Measurements from ENCODE around the gene RBPMS2. TPM values are rescaled to one million over a fixed set of nuclear protein-coding genes. Genes with fewer than 3 reads are reported as not detected.
"Not testable (repeated sequence)": the region's sequence is repeated elsewhere in the genome, so short reads cannot be mapped to it uniquely, and the experiment has no call there.

The RBPMS2 gene
- total RNA-seq, 1 donor from 2014 or later, result under 0.01 TPM

DNA sequence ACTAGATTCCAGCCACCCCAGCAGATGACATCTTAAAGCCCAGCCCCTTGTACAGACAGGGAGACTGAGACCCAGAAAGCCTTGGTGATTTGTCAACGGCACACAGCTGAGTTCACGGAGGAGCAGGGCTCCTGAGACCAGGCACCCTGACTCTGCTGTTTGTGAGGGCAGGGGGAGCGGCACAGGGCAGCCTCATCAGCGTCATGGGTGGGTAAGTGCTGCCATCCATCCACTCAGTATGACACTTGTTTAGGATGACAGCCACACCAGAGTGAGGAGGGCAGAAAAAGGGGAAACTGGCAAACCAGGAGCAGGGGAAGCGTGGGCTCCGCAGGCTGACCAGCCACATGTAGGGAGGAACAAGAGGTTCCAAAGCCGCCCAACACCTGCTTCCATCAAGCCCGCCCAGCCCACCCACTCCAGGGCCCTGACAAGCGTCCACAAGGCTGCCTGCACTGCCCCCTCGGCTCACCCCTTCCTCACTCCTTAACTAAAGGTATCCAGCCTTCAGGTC lies 19.9 kb downstream of the RBPMS2 start:
- FAIRE-seq (no peak), DNase-seq (ENCODE audit: low spot score in 2 of 2) (no peak)

DNA sequence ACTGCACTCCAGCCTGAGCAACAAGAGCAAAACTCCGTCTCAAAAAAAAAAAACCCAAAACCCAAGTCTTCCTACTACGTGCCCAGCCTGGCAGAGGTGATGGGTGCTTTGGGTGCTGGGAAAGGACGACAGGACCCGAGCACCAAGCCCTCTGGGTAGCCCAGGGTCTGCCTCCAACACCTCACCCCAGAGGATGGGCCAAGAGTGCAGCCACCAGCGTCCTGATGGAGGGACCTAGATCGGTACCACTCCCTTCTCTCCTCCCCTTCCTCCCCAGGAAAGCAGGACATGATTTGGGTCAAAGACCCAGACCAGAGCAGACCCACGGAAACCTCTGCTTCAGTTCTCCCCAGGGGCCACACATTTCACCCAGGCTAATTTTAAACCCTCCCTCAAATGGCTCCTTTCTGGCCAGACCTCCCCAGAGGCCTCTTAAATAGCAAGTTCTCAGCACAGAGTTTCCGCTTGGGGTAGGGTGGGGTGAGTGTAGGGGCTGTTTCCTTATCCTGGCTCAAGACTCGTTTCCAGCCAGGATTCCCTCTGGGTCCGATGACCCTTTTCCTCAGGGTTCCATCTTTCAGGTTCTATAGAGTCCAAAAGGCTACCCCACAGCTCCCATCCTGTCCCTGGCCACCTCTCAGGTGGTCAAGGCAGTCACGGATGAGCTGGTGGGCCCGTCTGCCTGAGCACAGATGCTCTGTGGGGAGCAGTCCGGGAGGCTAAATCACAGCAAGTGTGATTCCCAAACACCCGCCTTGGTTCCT lies 20.5 kb downstream of the RBPMS2 start:
- no peak for FAIRE-seq

GRCh38 chr15:64753480-64754185 lies 21.8 kb downstream of the RBPMS2 start:
- FAIRE-seq (no peak), DNase-seq (ENCODE audit: low spot score in 2 of 2) (no peak)

More for the DNA sequence above, 20.5 kb downstream of the RBPMS2 start:
- no peak for DNase-seq (ENCODE audit: low spot score in 2 of 2)

- FAIRE-seq (no peak), DNase-seq (ENCODE audit: low spot score in 2 of 2) (no peak)
Measured at GRCh38 chr15:64751464-64751863, 23.9 kb downstream of the RBPMS2 start.

- DNase-seq (ENCODE audit: low spot score in 2 of 2) (no peak), FAIRE-seq (no peak)
Measured at GRCh38 chr15:64749999-64750657, 25.3 kb downstream of the RBPMS2 start.

- no peak for FAIRE-seq
Measured at GRCh38 chr15:64749167-64749566, 26.2 kb downstream of the RBPMS2 start.

GRCh38 chr15:64748251-64748650 lies 27.1 kb downstream of the RBPMS2 start:
- DNase-seq (ENCODE audit: low spot score in 2 of 2) (no peak), FAIRE-seq (no peak)

More at GRCh38 chr15:64749167-64749566, 26.2 kb downstream of the RBPMS2 start:
- no peak for DNase-seq (ENCODE audit: low spot score in 2 of 2)

GRCh38 chr15:64747578-64747977 lies 27.8 kb downstream of the RBPMS2 start:
- no peak for DNase-seq (ENCODE audit: low spot score in 2 of 2)
- no peak for FAIRE-seq

DNA sequence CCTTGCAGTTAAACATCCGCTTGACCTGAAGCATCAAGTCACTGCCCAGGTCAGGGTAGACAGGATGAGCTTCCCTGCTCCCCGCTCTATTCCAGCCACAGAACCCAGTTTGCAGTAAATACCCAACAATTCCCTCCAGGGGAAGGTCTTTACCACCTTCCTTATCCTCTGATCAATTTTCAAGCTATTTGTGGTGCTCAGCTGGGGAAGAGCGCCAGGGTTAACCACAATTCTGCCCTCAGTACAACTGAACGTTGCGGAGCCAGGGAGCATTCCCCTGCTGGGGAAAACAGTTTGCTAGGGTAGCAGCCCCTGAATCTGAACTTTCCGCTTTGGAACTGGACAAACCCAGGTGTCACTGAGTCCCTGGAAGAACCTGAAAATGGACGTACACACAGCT lies 28.5 kb downstream of the RBPMS2 start:
- DNase-seq (ENCODE audit: low spot score in 2 of 2) (no peak), FAIRE-seq (no peak)

GRCh38 chr15:64746356-64746755 lies 29.0 kb downstream of the RBPMS2 start:
- no peak for DNase-seq (ENCODE audit: low spot score in 2 of 2)
- no peak for FAIRE-seq

GRCh38 chr15:64743691-64744090 lies 31.7 kb downstream of the RBPMS2 start:
- DNase-seq (ENCODE audit: low spot score in 2 of 2) (no peak), FAIRE-seq (no peak)

DNA sequence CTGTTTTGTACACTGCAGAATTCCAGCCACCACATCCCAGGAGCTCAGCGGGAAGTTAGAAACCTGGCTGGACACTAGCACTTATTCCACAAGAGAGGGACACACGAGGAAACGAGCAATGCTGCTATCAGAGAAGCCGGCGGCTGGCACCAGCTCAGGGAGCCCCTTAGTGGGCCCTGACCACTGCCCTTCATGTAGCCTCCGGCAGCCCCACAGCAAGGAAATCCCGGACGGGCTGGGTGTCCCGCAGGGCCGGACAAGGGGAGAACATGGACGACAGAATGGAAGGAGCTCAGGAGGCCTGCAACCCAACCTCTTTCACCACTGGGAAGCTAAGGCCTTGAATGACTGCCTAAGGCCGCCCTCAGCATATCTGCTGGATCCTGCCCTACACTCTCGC lies 32.5 kb downstream of the RBPMS2 start:
- DNase-seq (ENCODE audit: low spot score in 2 of 2) (no peak), FAIRE-seq (no peak)

- no peak for DNase-seq (ENCODE audit: low spot score in 2 of 2)
- no peak for FAIRE-seq
Measured at GRCh38 chr15:64742385-64742784, 33.0 kb downstream of the RBPMS2 start.

- DNase-seq (ENCODE audit: low spot score in 2 of 2); FAIRE-seq: not testable (repeated sequence)
Measured at GRCh38 chr15:64741708-64742107, 33.7 kb downstream of the RBPMS2 start.

DNA sequence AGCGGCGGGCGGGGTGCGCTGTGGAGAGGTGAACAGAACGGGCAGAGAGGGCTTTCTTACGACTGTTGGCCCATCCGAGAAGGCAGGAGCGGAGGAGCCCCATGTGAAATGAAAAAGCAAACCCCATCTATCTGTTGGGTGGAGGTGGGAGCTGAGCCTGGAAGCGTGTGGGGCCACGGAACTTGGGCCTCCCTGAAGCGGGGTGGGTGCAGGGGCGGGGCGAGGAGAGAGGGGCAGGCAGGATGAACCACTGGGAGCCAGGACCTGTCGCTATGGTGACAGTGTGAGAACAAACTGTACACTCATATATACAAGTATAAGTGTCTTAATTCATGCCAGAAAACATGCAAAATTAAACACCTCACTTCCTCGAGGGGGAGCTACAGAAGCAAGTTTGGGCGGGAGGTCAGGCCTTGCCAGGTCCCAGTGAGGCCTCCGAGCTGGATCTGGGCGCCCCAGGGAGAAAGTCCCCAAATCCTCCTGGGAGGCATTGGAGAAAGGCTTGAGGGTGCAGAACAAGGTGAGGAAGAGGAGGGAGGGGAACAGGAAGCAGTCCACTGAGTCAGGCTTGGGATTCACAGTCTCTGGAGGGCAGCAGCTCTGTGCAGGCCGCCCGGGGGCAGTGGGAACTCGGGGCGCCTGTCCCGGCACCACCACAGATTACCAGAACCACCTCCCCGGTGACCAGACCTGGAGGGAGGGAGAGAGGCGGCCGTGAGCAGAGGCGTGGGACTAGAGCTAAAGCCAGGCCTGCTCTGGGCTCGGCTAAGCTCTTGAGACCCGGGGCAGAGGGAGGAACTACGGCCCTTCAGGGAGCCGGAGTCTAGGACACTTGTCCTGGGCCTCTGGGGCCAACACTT lies 34.8 kb downstream of the RBPMS2 start:
- DNase-seq (ENCODE audit: low spot score in 2 of 2), result no peak
- FAIRE-seq, result no peak

DNA sequence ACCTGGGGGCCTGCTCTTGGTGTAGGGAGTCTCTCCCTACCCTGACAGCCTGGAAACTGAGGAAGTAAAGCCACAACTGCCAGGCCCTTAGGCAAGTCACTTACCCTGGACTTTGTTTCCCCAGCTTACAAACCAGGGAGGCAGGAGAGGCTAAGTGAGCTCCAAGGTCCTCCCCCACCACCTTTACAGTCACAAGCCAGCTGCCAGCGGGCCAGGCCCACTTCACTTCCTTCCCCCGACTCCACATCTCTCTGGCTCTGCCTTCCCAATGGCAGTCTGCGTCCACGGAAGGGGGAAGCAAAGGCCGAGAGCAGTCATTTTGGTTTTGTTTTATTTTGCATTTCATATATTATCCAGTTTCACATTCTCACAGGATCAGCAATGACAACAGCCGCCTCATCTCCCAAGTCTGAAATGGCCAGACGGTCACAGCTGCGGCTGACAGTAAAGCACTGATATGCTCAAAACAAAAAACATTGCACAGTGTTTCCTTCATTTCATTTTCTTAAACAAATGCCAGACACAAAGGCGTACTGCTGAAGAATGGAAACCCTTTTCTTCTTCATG lies 35.7 kb downstream of the RBPMS2 start:
- FAIRE-seq (no peak), DNase-seq (ENCODE audit: low spot score in 2 of 2) (no peak)

DNA sequence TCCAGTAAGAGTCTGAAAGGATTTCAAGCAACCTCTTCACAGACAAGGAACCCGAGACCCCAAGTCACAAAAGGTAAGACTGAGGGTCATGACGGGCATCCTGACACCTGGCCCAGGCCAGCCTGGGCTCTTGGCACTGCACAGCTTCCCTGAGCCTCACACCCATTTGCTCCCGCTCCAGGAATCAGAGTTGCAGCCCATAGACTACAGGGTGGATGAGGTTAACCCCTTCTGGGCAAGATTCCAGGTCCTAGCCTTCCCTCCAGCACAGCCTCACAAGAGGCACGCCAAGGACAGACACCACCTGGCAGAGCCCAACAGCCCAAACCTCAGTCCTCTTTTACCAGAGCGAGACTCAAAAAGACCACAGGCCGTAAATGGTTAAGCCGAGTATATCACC lies 36.2 kb downstream of the RBPMS2 start:
- no peak for DNase-seq (ENCODE audit: low spot score in 2 of 2)
- no peak for FAIRE-seq

DNA sequence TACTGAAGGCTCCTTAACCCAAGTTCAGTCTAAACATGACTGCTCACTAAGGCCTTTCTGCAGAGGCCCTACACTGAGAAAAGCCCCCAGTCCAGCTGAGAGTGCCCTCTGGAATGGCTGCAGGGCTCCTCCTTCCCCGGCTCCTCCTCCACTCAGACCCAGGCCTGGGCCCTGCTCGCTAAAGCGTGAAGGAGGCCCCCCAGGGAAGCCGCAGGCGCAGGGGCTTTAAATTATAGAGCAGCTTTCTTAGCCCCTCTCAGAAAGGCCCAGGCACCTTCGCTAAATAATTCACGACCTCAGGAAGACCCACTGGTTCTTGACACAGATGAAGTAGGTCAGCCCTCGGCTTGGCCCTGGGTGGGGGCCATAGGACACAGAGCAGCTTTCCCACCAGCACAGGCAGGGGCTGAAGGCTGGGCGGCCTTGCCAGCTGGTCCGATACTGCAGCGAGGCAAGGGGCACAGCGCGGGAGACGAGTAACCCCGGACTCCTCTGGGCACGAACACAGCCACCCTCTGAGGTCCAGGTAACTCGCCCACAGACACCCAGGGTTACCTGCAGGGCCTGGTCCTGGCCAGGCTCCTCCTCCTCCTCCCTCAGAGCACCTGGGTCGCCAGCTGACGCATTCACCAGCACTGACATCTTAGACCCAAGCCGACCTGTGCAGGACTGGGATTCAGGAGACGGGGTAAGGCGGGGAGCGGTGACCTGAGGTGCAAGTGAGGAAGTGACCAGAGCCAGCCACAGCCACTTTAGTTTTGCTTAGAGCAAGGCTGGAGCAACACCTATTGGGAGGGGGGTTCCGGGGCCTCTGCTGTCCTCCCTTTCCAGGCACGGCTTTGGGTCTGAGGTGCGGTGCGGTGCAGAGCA lies 36.9 kb downstream of the RBPMS2 start:
- no peak for DNase-seq (ENCODE audit: low spot score in 2 of 2)
- no peak for FAIRE-seq
